ENCODE measurements around the gene MDFI. TPM values are rescaled to one million over a fixed set of nuclear protein-coding genes. Genes with fewer than 3 reads are reported as not detected.

Gene MDFI
- polyA plus RNA-seq, 1 donor: 22.1 TPM

GRCh38 chr6:41679696-41680095 is 41.4 kb downstream of the MDFI start:
- Histone ChIP-seq H3K4me1 (ENCODE audit: control insufficient read depth, insufficient read depth, low read length) (peaks cover 24% of the 10 kb centered on the region), H3K4me3 (ENCODE audit: low read length) (no peak overlapping the region), H3K27me3 (ENCODE audit: control insufficient read depth, insufficient read depth, low read length) (no peaks in the 10 kb centered on the region), H3K27ac (ENCODE audit: low read length) (no peak overlapping the region), H3K9me3 (ENCODE audit: control insufficient read depth, low read depth, low read length) (no peaks in the 10 kb centered on the region), H3K36me3 (ENCODE audit: control insufficient read depth, insufficient read depth, low read length) (peaks cover 9% of the 10 kb centered on the region)
- no peak for DNase-seq
- no CpG with 5 or more reads among the region's 9 CpGs for WGBS (ENCODE audit: insufficient coverage, low lambda C conversion rate)

- no peaks in the 10 kb centered on the region for H3K9me3 ChIP-seq (ENCODE audit: control insufficient read depth, low read depth, low read length)
- no peak overlapping the region for H3K27ac ChIP-seq (ENCODE audit: low read length)
- no peak for DNase-seq
- no CpG with 5 or more reads among the region's 11 CpGs for WGBS (ENCODE audit: insufficient coverage, low lambda C conversion rate)
- no peaks in the 10 kb centered on the region for H3K27me3 ChIP-seq (ENCODE audit: control insufficient read depth, insufficient read depth, low read length)
- peaks cover 24% of the 10 kb centered on the region for H3K4me1 ChIP-seq (ENCODE audit: control insufficient read depth, insufficient read depth, low read length)
- peaks cover 16% of the 10 kb centered on the region for H3K36me3 ChIP-seq (ENCODE audit: control insufficient read depth, insufficient read depth, low read length)
- H3K4me3 ChIP-seq (ENCODE audit: low read length): no peak overlapping the region
Measured at GRCh38 chr6:41680182-41680965, 42.1 kb downstream of the MDFI start.

- peak; percentile 88 to 90 for DNase-seq
- no peaks in the 10 kb centered on the region for H3K27me3 ChIP-seq (ENCODE audit: control insufficient read depth, insufficient read depth, low read length)
- H3K4me3 ChIP-seq (ENCODE audit: low read length): no peak overlapping the region
- no peaks in the 10 kb centered on the region for H3K9me3 ChIP-seq (ENCODE audit: control insufficient read depth, low read depth, low read length)
- peaks cover 33% of the 10 kb centered on the region for H3K36me3 ChIP-seq (ENCODE audit: control insufficient read depth, insufficient read depth, low read length)
- peaks cover 24% of the 10 kb centered on the region for H3K4me1 ChIP-seq (ENCODE audit: control insufficient read depth, insufficient read depth, low read length)
- WGBS (ENCODE audit: insufficient coverage, low lambda C conversion rate): 0% methylated on average over 1 of the region's 9 CpGs
- H3K27ac ChIP-seq (ENCODE audit: low read length): peak overlapping the region; percentile 50
Measured at GRCh38 chr6:41682056-41682477, 43.8 kb downstream of the MDFI start.

GRCh38 chr6:41682497-41683272 is 44.4 kb downstream of the MDFI start:
- peak in 1 of 2 donors; percentile 54 for DNase-seq
- WGBS (ENCODE audit: insufficient coverage, low lambda C conversion rate): 11% methylated on average over 8 of the region's 31 CpGs

GRCh38 chr6:41683273-41683522 is 44.9 kb downstream of the MDFI start:
- no peaks in the 10 kb centered on the region for H3K9me3 ChIP-seq (ENCODE audit: control insufficient read depth, low read depth, low read length)
- peak in 1 of 2 donors; percentile 79 for DNase-seq
- peak overlapping the region; percentile 50 for H3K27ac ChIP-seq (ENCODE audit: low read length)
- H3K27me3 ChIP-seq (ENCODE audit: control insufficient read depth, insufficient read depth, low read length): no peaks in the 10 kb centered on the region
- WGBS (ENCODE audit: insufficient coverage, low lambda C conversion rate): no CpG with 5 or more reads among the region's 18 CpGs
- peaks cover 44% of the 10 kb centered on the region for H3K36me3 ChIP-seq (ENCODE audit: control insufficient read depth, insufficient read depth, low read length)
- peaks cover 24% of the 10 kb centered on the region for H3K4me1 ChIP-seq (ENCODE audit: control insufficient read depth, insufficient read depth, low read length)
- H3K4me3 ChIP-seq (ENCODE audit: low read length): peak overlapping the region; percentile 47

More at GRCh38 chr6:41682497-41683272, 44.4 kb downstream of the MDFI start:
- Histone ChIP-seq H3K4me1 (ENCODE audit: control insufficient read depth, insufficient read depth, low read length) (peaks cover 24% of the 10 kb centered on the region), H3K36me3 (ENCODE audit: control insufficient read depth, insufficient read depth, low read length) (peaks cover 39% of the 10 kb centered on the region), H3K9me3 (ENCODE audit: control insufficient read depth, low read depth, low read length) (no peaks in the 10 kb centered on the region), H3K4me3 (ENCODE audit: low read length) (peak overlapping the region; percentile 47), H3K27me3 (ENCODE audit: control insufficient read depth, insufficient read depth, low read length) (no peaks in the 10 kb centered on the region), H3K27ac (ENCODE audit: low read length) (peak overlapping the region; percentile 50)

- Histone ChIP-seq H3K36me3 (ENCODE audit: control insufficient read depth, insufficient read depth, low read length) (peaks cover 49% of the 10 kb centered on the region), H3K4me3 (ENCODE audit: low read length) (peak overlapping the region; percentile 47), H3K9me3 (ENCODE audit: control insufficient read depth, low read depth, low read length) (no peaks in the 10 kb centered on the region), H3K27me3 (ENCODE audit: control insufficient read depth, insufficient read depth, low read length) (no peaks in the 10 kb centered on the region), H3K27ac (ENCODE audit: low read length) (peak overlapping the region; percentile 50), H3K4me1 (ENCODE audit: control insufficient read depth, insufficient read depth, low read length) (peaks cover 24% of the 10 kb centered on the region)
- peak; percentile 76 to 81 for DNase-seq
- WGBS (ENCODE audit: insufficient coverage, low lambda C conversion rate): no CpG with 5 or more reads among the region's 38 CpGs
Measured at GRCh38 chr6:41683523-41684310, 45.4 kb downstream of the MDFI start.

GRCh38 chr6:41684311-41685180 is 46.3 kb downstream of the MDFI start:
- no peak overlapping the region for H3K27ac ChIP-seq (ENCODE audit: low read length)
- no CpG with 5 or more reads among the region's 25 CpGs for WGBS (ENCODE audit: insufficient coverage, low lambda C conversion rate)
- H3K4me1 ChIP-seq (ENCODE audit: control insufficient read depth, insufficient read depth, low read length): peaks cover 24% of the 10 kb centered on the region
- peaks cover 58% of the 10 kb centered on the region for H3K36me3 ChIP-seq (ENCODE audit: control insufficient read depth, insufficient read depth, low read length)
- DNase-seq: peak in 1 of 2 donors; percentile 38
- H3K27me3 ChIP-seq (ENCODE audit: control insufficient read depth, insufficient read depth, low read length): no peaks in the 10 kb centered on the region
- no peak overlapping the region for H3K4me3 ChIP-seq (ENCODE audit: low read length)
- H3K9me3 ChIP-seq (ENCODE audit: control insufficient read depth, low read depth, low read length): no peaks in the 10 kb centered on the region

- H3K27ac ChIP-seq (ENCODE audit: low read length): no peak overlapping the region
- no CpG with 5 or more reads among the region's 7 CpGs for WGBS (ENCODE audit: insufficient coverage, low lambda C conversion rate)
Measured at GRCh38 chr6:41685641-41686380, 47.5 kb downstream of the MDFI start.

GRCh38 chr6:41687501-41688175 is 49.4 kb downstream of the MDFI start:
- H3K4me1 ChIP-seq (ENCODE audit: control insufficient read depth, insufficient read depth, low read length): peaks cover 15% of the 10 kb centered on the region
- DNase-seq: peak in 1 of 2 donors; percentile 33
- H3K36me3 ChIP-seq (ENCODE audit: control insufficient read depth, insufficient read depth, low read length): peaks cover 77% of the 10 kb centered on the region
- H3K9me3 ChIP-seq (ENCODE audit: control insufficient read depth, low read depth, low read length): no peaks in the 10 kb centered on the region
- H3K4me3 ChIP-seq (ENCODE audit: low read length): no peak overlapping the region
- no CpG with 5 or more reads among the region's 9 CpGs for WGBS (ENCODE audit: insufficient coverage, low lambda C conversion rate)
- H3K27me3 ChIP-seq (ENCODE audit: control insufficient read depth, insufficient read depth, low read length): no peaks in the 10 kb centered on the region
- no peak overlapping the region for H3K27ac ChIP-seq (ENCODE audit: low read length)

More at GRCh38 chr6:41685641-41686380, 47.5 kb downstream of the MDFI start:
- no peak for DNase-seq
- H3K4me1 ChIP-seq (ENCODE audit: control insufficient read depth, insufficient read depth, low read length): peaks cover 24% of the 10 kb centered on the region
- H3K4me3 ChIP-seq (ENCODE audit: low read length): no peak overlapping the region
- H3K9me3 ChIP-seq (ENCODE audit: control insufficient read depth, low read depth, low read length): no peaks in the 10 kb centered on the region
- no peaks in the 10 kb centered on the region for H3K27me3 ChIP-seq (ENCODE audit: control insufficient read depth, insufficient read depth, low read length)
- peaks cover 68% of the 10 kb centered on the region for H3K36me3 ChIP-seq (ENCODE audit: control insufficient read depth, insufficient read depth, low read length)

Measured in large intestine (tissue), 3 donors.